IMR-90 (cell line): ENCODE measurements around the gene UST. TPM values are rescaled to one million over a fixed set of nuclear protein-coding genes. Genes with fewer than 3 reads are reported as not detected.

Experiments
- ATAC-seq: fragments of 200-7000 bp; cut with Tn5 transposase; 2 replicates; pipeline ENCODE4 v1.9.1; 2020; ENCODE audit warnings: low read depth, mild to moderate bottlenecking, moderate library complexity
- BruUV-seq: library from RNA; stranded (reverse); fragments of 400-500 nt; replicated peaks from 2 replicates; lab custom pipeline; 2021; lab: Mats Ljungman, UMichigan
- CTCF ChIA-PET: fragments of 300-600 bp; formaldehyde crosslinking; extraction: SDS; loops from one replicate; lab custom pipeline; 2021; ENCODE audit warnings: antibody characterized with exemption; lab: Yijun Ruan, JAX
- POLR2A ChIA-PET: fragments of 300-600 bp; sonication (Branson Sonifier 250); formaldehyde crosslinking; loops from one replicate; lab custom pipeline; 2022; ENCODE audit warnings: antibody characterized with exemption; ENCODE audit not compliant: unreplicated experiment; lab: Charles Lee
- DNase-seq: peaks from one replicate; pipeline ENCODE4 v3.0.0; 2013
- H2AFZ ChIP-seq: replicated peaks from 2 replicates; pipeline ENCODE3; 2013; ENCODE audit warnings: low read length, mild to moderate bottlenecking; ENCODE audit not compliant: poor library complexity
- H2AK5ac ChIP-seq: 2 replicates; pipeline ENCODE4 v1.6.1; 2013; ENCODE audit warnings: low read depth, low read length, inconsistent platforms
- H2AK9ac ChIP-seq: replicated peaks from 2 replicates; pipeline ENCODE3; 2013; ENCODE audit warnings: mild to moderate bottlenecking, low read depth, low read length, moderate library complexity; ENCODE audit not compliant: poor library complexity
- H2BK120ac ChIP-seq: 2 replicates; pipeline ENCODE4 v1.6.1; 2013; ENCODE audit warnings: low read depth, low read length, inconsistent platforms
- H2BK15ac ChIP-seq: 3 replicates; pipeline ENCODE4 v1.6.1; 2013; ENCODE audit warnings: low read depth, low read length, inconsistent platforms
- H2BK20ac ChIP-seq: 2 replicates; pipeline ENCODE4 v1.6.1; 2013; ENCODE audit warnings: low read depth, mild to moderate bottlenecking, inconsistent platforms, low read length, moderate library complexity
- H2BK5ac ChIP-seq: 2 replicates; pipeline ENCODE4 v1.6.1; 2013; ENCODE audit warnings: mild to moderate bottlenecking, low read depth, low read length, inconsistent platforms; ENCODE audit not compliant: poor library complexity, severe bottlenecking
- H3K14ac ChIP-seq: replicated peaks from 2 replicates; pipeline ENCODE4 v1.6.1; 2013; ENCODE audit warnings: low read depth, low read length, inconsistent platforms
- H3K18ac ChIP-seq: 2 replicates; pipeline ENCODE4 v1.6.1; 2013; ENCODE audit warnings: low read depth, low read length, control low read depth
- H3K23ac ChIP-seq: 2 replicates; pipeline ENCODE4 v1.6.1; 2013; ENCODE audit warnings: low read depth, low read length, inconsistent platforms
- H3K27ac ChIP-seq: 2 replicates; pipeline ENCODE4 v1.5.1; 2013; ENCODE audit warnings: mild to moderate bottlenecking, control low read depth, low read length; ENCODE audit not compliant: insufficient read depth
- H3K27me3 ChIP-seq: 2 replicates; pipeline ENCODE4 v1.6.1; 2013; ENCODE audit warnings: low read length; ENCODE audit not compliant: control insufficient read depth, insufficient read depth
- H3K36me3 ChIP-seq: 2 replicates; pipeline ENCODE4 v1.6.1; 2013; ENCODE audit warnings: low read length, mixed read lengths; ENCODE audit not compliant: control insufficient read depth, insufficient read depth
- H3K4ac ChIP-seq: 2 replicates; pipeline ENCODE4 v1.6.1; 2013; ENCODE audit warnings: low read depth, low read length, inconsistent platforms
- H3K4me1 ChIP-seq: 2 replicates; pipeline ENCODE4 v1.6.1; 2013; ENCODE audit warnings: low read length, mixed read lengths; ENCODE audit not compliant: control insufficient read depth, insufficient read depth
- H3K4me2 ChIP-seq: 2 replicates; pipeline ENCODE4 v1.6.1; 2013; ENCODE audit warnings: low read depth, mild to moderate bottlenecking, control low read depth, low read length, moderate library complexity
- H3K4me3 ChIP-seq: 2 replicates; pipeline ENCODE4 v1.5.1; 2013; ENCODE audit warnings: low read depth, mild to moderate bottlenecking, control low read depth, low read length, moderate library complexity; ENCODE audit not compliant: insufficient read depth
- H3K56ac ChIP-seq: 2 replicates; pipeline ENCODE4 v1.6.1; 2013; ENCODE audit warnings: low read length, inconsistent platforms; ENCODE audit not compliant: insufficient read depth; ENCODE audit errors: extremely low read depth
- H3K79me1 ChIP-seq, 2 experiments: 2 replicates each; pipeline ENCODE4 v1.6.1; 2013; ENCODE audit warnings: low read length in 2 of 2, inconsistent platforms in 1 of 2, low read depth in 1 of 2
- H3K9ac ChIP-seq: 2 replicates; pipeline ENCODE4 v1.6.1; 2013; ENCODE audit warnings: low read depth, low read length, control low read depth
- H3K9me1 ChIP-seq: 2 replicates; pipeline ENCODE4 v1.6.1; 2013; ENCODE audit warnings: low read length, inconsistent platforms; ENCODE audit not compliant: insufficient read depth
- H3K9me3 ChIP-seq: 2 replicates; pipeline ENCODE4 v1.6.1; 2013; ENCODE audit warnings: low read length; ENCODE audit not compliant: control insufficient read depth, insufficient read depth
- H4K20me1 ChIP-seq: 2 replicates; pipeline ENCODE4 v1.6.1; 2013; ENCODE audit warnings: low read length, inconsistent platforms; ENCODE audit not compliant: insufficient read depth
- H4K5ac ChIP-seq: 2 replicates; pipeline ENCODE4 v1.6.1; 2013; ENCODE audit warnings: mild to moderate bottlenecking, low read depth, low read length, control low read depth
- H4K8ac ChIP-seq, 2 experiments: 2 replicates each; pipeline ENCODE4 v1.6.1; 2013; ENCODE audit warnings: low read depth in 2 of 2, low read length in 2 of 2, control low read depth in 1 of 2, inconsistent platforms in 1 of 2
- H4K91ac ChIP-seq: 2 replicates; pipeline ENCODE4 v1.6.1; 2013; ENCODE audit warnings: low read depth, low read length, inconsistent platforms; ENCODE audit not compliant: insufficient read depth
- BHLHE40 ChIP-seq: fragments of 150-350 bp; IDR thresholded peaks from 2 replicates; pipeline ENCODE4 v1.6.1; 2016; ENCODE audit warnings: mild to moderate bottlenecking, low read depth, low read length
- CEBPB ChIP-seq: IDR thresholded peaks from 2 replicates; pipeline ENCODE4 v1.6.1; 2012; ENCODE audit warnings: low read depth, low read length, improper control_type of control experiment
- CHD1 ChIP-seq: IDR thresholded peaks from 2 replicates; pipeline ENCODE4 v1.6.1; 2012; ENCODE audit warnings: low read depth, low read length, improper control_type of control experiment
- ELK1 ChIP-seq: fragments of 150-350 bp; IDR thresholded peaks from 2 replicates; pipeline ENCODE4 v1.6.1; 2016; ENCODE audit warnings: low read depth, mild to moderate bottlenecking, low read length, moderate library complexity, borderline replicate concordance
- FOS ChIP-seq: fragments of 150-350 bp; IDR thresholded peaks from 2 replicates; pipeline ENCODE4 v1.6.1; 2016; ENCODE audit warnings: low read depth, low read length
- MAFK ChIP-seq: IDR thresholded peaks from 2 replicates; pipeline ENCODE4 v1.6.1; 2012; ENCODE audit warnings: low read depth, low read length, improper control_type of control experiment
- MAZ ChIP-seq: IDR thresholded peaks from 2 replicates; pipeline ENCODE4 v1.6.1; 2012; ENCODE audit warnings: low read depth, mild to moderate bottlenecking, low read length, improper control_type of control experiment, moderate library complexity, borderline replicate concordance
- MXI1 ChIP-seq: IDR thresholded peaks from 2 replicates; pipeline ENCODE4 v1.6.1; 2012; ENCODE audit warnings: low read depth, mild to moderate bottlenecking, low read length, moderate library complexity, borderline replicate concordance
- NFE2L2 ChIP-seq: fragments of 150-350 bp; IDR thresholded peaks from 2 replicates; pipeline ENCODE4 v1.6.1; 2016; ENCODE audit warnings: low read depth, mild to moderate bottlenecking, low read length
- POLR2A ChIP-seq: IDR thresholded peaks from 2 replicates; pipeline ENCODE4 v1.6.1; 2012; ENCODE audit warnings: mild to moderate bottlenecking, low read depth, low read length
- RAD21 ChIP-seq: IDR thresholded peaks from 2 replicates; pipeline ENCODE4 v1.6.1; 2012; ENCODE audit warnings: low read length, improper control_type of control experiment
- RCOR1 ChIP-seq: IDR thresholded peaks from 2 replicates; pipeline ENCODE4 v1.6.1; 2012; ENCODE audit warnings: mild to moderate bottlenecking, low read length, improper control_type of control experiment; ENCODE audit not compliant: insufficient replicate concordance
- RFX5 ChIP-seq: IDR thresholded peaks from 2 replicates; pipeline ENCODE4 v1.8.0; 2012; ENCODE audit warnings: low read depth, mild to moderate bottlenecking, low read length, moderate library complexity
- SMC3 ChIP-seq: fragments of 150-350 bp; IDR thresholded peaks from 2 replicates; pipeline ENCODE4 v1.6.1; 2016; ENCODE audit warnings: low read depth, mild to moderate bottlenecking, antibody characterized with exemption, low read length, moderate library complexity
- WGBS, 2 experiments: methylation state at CpG; one replicate each; pipeline versions ENCODE4 v1.1.5 to v1.1.7; 2013; ENCODE audit warnings: missing lambda C conversion rate in 2 of 2; ENCODE audit not compliant: insufficient read length in 1 of 2; ENCODE audit errors: extremely low coverage in 2 of 2; 5-methylcytosine and 5-hydroxymethylcytosine counted together
- dilution Hi-C: fragments of 300-500 bp; cut with HindIII; formaldehyde crosslinking; loops from one replicate; pipeline ENCODE4 v1.14.3; 2018; ENCODE audit warnings: low sequenced_read_pairs; ENCODE audit not compliant: unreplicated experiment
- in situ Hi-C: fragments of 300-500 bp; cut with MboI; formaldehyde crosslinking; loops from 3 replicates; pipeline ENCODE4 v1.14.3; 2019; ENCODE audit warnings: low sequenced_read_pairs, inconsistent platforms, mixed read lengths
- intact Hi-C: fragments of 100-400 bp; cut with micrococcal nuclease; formaldehyde crosslinking; loops from 2 replicates; pipeline ENCODE4 v1.10.0; 2022
- polyA plus RNA-seq, 3 experiments: library from polyadenylated mRNA; depleted of rRNA; stranded (reverse); fragments of >200 nt; gene quantifications; 2 replicates each; pipeline ENCODE4 v1.2.3, GENCODE V29; 2012; ENCODE audit warnings: low replicate concordance in 1 of 3
- total RNA-seq: library from RNA; depleted of rRNA; stranded (reverse); fragments of >200 nt; gene quantifications from 2 replicates; pipeline ENCODE4 v1.2.3, GENCODE V29; 2012
- TF ChIP-seq, protein P1 (sequence below): conservative IDR thresholded peaks from 2 replicates; pipeline ENCODE4 v1.5.1; 2012; ENCODE audit warnings: mild to moderate bottlenecking, low read depth, low read length, improper control_type of control experiment
- TF ChIP-seq, protein P2 (sequence below): fragments of 150-350 bp; IDR thresholded peaks from 2 replicates; pipeline ENCODE4 v1.6.1; 2017; ENCODE audit warnings: mild to moderate bottlenecking, antibody characterized with exemption, low read length, low read depth

Gene UST
- total and polyA plus RNA-seq, 2 of the 4 experiments (the other 2 are of a cell fraction): 7.7 to 13.8 TPM

DNA sequence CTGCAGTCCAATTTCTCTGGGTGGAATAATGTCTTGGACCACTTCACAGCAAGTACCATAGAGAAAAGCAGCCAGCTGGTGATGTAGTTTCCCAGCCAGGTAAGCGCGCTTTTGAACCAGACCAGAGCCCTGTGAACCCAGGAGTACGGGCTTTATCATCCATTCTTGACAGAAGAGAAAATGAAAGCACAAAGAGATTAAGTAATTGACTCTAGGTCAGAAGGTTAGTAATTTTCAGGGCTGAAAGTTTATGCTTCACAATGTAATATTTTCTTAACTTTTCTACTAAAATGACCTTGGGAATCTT lies 7.1 kb upstream of the UST start:
- Histone ChIP-seq H4K8ac (no peak overlapping the region), H4K5ac (no peak overlapping the region), H3K36me3 (no peaks in the 10 kb centered on the region), H3K56ac (no peak overlapping the region), H3K27me3 (peaks cover 2% of the 10 kb centered on the region; the same call in 1 of the 2 replicates), H2BK120ac (no peak overlapping the region), H3K4ac (no peak overlapping the region), H2AK5ac (no peak overlapping the region), H3K9ac (no peak overlapping the region), H2AFZ (no peak overlapping the region), H3K23ac (no peak overlapping the region), H2BK5ac (no peak overlapping the region), H2BK15ac (no peak overlapping the region), H3K18ac (no peak overlapping the region), H2BK20ac (no peak overlapping the region), H3K4me2 (no peak overlapping the region), H3K4me3 (no peak overlapping the region), H3K9me3 (no peaks in the 10 kb centered on the region), H3K9me1 (no peaks in the 10 kb centered on the region; the same call in 1 of the 2 replicates), H4K91ac (no peak overlapping the region), H3K27ac (no peak overlapping the region), H3K79me1 (no peaks in the 10 kb centered on the region), H3K4me1 (no peaks in the 10 kb centered on the region), H4K20me1 (no peaks in the 10 kb centered on the region), H3K14ac (no peak overlapping the region), H2AK9ac (no peak overlapping the region)
- POLR2A ChIA-PET: no interaction called here
- CTCF ChIA-PET: interaction anchor here (1.3 kb wide), 1 partner anchor 16 kb away, joined by 4 read pairs; no protein-coding TSS in a partner anchor
- in situ Hi-C loops (no loop called here), intact Hi-C loops (no loop called here), dilution Hi-C loops (no loop called here)
- ATAC-seq (no peak), DNase-seq (no peak)
- TF ChIP-seq FOS (no peak), MXI1 (no peak), SMC3 (no peak), RAD21 (no peak), RFX5 (no peak), ELK1 (no peak), BHLHE40 (no peak), MAZ (no peak), RCOR1 (no peak), CHD1 (no peak), NFE2L2 (no peak), CEBPB (no peak), MAFK (no peak), POLR2A (no peak)
- TF ChIP-seq, protein P1, sequence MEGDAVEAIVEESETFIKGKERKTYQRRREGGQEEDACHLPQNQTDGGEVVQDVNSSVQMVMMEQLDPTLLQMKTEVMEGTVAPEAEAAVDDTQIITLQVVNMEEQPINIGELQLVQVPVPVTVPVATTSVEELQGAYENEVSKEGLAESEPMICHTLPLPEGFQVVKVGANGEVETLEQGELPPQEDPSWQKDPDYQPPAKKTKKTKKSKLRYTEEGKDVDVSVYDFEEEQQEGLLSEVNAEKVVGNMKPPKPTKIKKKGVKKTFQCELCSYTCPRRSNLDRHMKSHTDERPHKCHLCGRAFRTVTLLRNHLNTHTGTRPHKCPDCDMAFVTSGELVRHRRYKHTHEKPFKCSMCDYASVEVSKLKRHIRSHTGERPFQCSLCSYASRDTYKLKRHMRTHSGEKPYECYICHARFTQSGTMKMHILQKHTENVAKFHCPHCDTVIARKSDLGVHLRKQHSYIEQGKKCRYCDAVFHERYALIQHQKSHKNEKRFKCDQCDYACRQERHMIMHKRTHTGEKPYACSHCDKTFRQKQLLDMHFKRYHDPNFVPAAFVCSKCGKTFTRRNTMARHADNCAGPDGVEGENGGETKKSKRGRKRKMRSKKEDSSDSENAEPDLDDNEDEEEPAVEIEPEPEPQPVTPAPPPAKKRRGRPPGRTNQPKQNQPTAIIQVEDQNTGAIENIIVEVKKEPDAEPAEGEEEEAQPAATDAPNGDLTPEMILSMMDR: no peak
- TF ChIP-seq, protein P2, sequence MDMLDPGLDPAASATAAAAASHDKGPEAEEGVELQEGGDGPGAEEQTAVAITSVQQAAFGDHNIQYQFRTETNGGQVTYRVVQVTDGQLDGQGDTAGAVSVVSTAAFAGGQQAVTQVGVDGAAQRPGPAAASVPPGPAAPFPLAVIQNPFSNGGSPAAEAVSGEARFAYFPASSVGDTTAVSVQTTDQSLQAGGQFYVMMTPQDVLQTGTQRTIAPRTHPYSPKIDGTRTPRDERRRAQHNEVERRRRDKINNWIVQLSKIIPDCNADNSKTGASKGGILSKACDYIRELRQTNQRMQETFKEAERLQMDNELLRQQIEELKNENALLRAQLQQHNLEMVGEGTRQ: no peak
- no TSS peak for BruUV-seq
- WGBS, 2 experiments: no CpG with 5 or more reads among the region's 3 CpGs
